H1 (cell line): Measurements from ENCODE around the gene CIC. TPM values are rescaled to one million over a fixed set of nuclear protein-coding genes. Genes with fewer than 3 reads are reported as not detected.

Source experiments
- CTCF ChIA-PET: fragments of 300-600 bp; sonication (Branson Sonifier 250); formaldehyde crosslinking; loops from one replicate; lab custom pipeline; 2021; ENCODE audit not compliant: partially characterized antibody; lab: Charles Lee
- POLR2A ChIA-PET: fragments of 300-600 bp; sonication (Branson Sonifier 250); formaldehyde crosslinking; loops from one replicate; lab custom pipeline; 2021; ENCODE audit warnings: inconsistent platforms; ENCODE audit not compliant: partially characterized antibody; lab: Charles Lee
- DNase-seq, 2 experiments: peaks; one replicate each; pipeline versions ENCODE4 v3.0.0 to v3.0.0-alpha.2; 2010 to 2022; ENCODE audit warnings: low spot score in 2 of 2, low read depth in 1 of 2, mixed read lengths in 1 of 2
- FAIRE-seq: peaks from 2 replicates; lab custom pipeline; 2011; peaks lifted over from hg19 to GRCh38; lab: Jason Lieb, UNC
- H2AFZ ChIP-seq: 2 replicates; pipeline ENCODE4 v1.8.1; 2012; ENCODE audit warnings: low read length, inconsistent platforms
- H2AK5ac ChIP-seq: 2 replicates; pipeline ENCODE4 v1.6.1; 2013; ENCODE audit warnings: low read depth, low read length
- H2BK120ac ChIP-seq: replicated peaks from 2 replicates; pipeline ENCODE3; 2013; ENCODE audit warnings: low read depth, low read length, inconsistent platforms
- H2BK12ac ChIP-seq: 2 replicates; pipeline ENCODE4 v1.6.1; 2013; ENCODE audit warnings: low read depth, low read length
- H2BK15ac ChIP-seq: 2 replicates; pipeline ENCODE4 v1.6.1; 2013; ENCODE audit warnings: low read length
- H2BK20ac ChIP-seq: 2 replicates; pipeline ENCODE4 v1.6.1; 2013; ENCODE audit warnings: low read length
- H2BK5ac ChIP-seq: 2 replicates; pipeline ENCODE4 v1.6.1; 2013; ENCODE audit warnings: low read depth, low read length
- H3K14ac ChIP-seq: 2 replicates; pipeline ENCODE4 v1.6.1; 2013; ENCODE audit warnings: inconsistent platforms; ENCODE audit not compliant: insufficient read length
- H3K18ac ChIP-seq: 2 replicates; pipeline ENCODE4 v1.6.1; 2013; ENCODE audit warnings: low read length; ENCODE audit errors: extremely low read depth
- H3K23ac ChIP-seq: 2 replicates; pipeline ENCODE4 v1.6.1; 2013; ENCODE audit warnings: inconsistent platforms; ENCODE audit not compliant: insufficient read length
- H3K23me2 ChIP-seq: 2 replicates; pipeline ENCODE4 v1.6.1; 2013; ENCODE audit warnings: low read depth, low read length
- H3K27ac ChIP-seq: 2 replicates; pipeline ENCODE4 v1.6.1; 2011; ENCODE audit warnings: low read depth, low read length, inconsistent platforms
- H3K27me3 ChIP-seq, 4 experiments: replicated peaks in 1 of 4; 1 replicate in 1 of 4; 2 replicates in 3 of 4; pipeline versions ENCODE4 v1.6.1 to v1.8.1; 2011 to 2013; ENCODE audit warnings: low read length in 3 of 4, mild to moderate bottlenecking in 3 of 4, inconsistent platforms in 2 of 4, mixed read lengths in 2 of 4, moderate library complexity in 1 of 4; ENCODE audit not compliant: control insufficient read depth in 3 of 4, insufficient read depth in 3 of 4; ENCODE audit errors: extremely low read depth in 1 of 4
- H3K36me3 ChIP-seq, 4 experiments: 2 replicates each; pipeline versions ENCODE4 v1.6.1 to v1.8.1; 2011 to 2013; ENCODE audit warnings: mild to moderate bottlenecking in 4 of 4, low read length in 3 of 4, moderate library complexity in 2 of 4, control low read depth in 1 of 4, inconsistent platforms in 1 of 4; ENCODE audit not compliant: insufficient read depth in 4 of 4, control insufficient read depth in 2 of 4
- H3K4ac ChIP-seq: replicated peaks from 2 replicates; pipeline ENCODE3; 2013; ENCODE audit warnings: low read length, low read depth, mixed read lengths, inconsistent platforms; ENCODE audit not compliant: insufficient read length
- H3K4me1 ChIP-seq, 4 experiments: replicated peaks in 1 of 4; 1 replicate in 1 of 4; 2 replicates in 3 of 4; pipeline versions ENCODE4 v1.6.1 to v1.8.1; 2011 to 2013; ENCODE audit warnings: low read length in 3 of 4, inconsistent platforms in 2 of 4, mixed read lengths in 1 of 4; ENCODE audit not compliant: insufficient read depth in 4 of 4, control insufficient read depth in 3 of 4
- H3K4me2 ChIP-seq, 2 experiments: 2 replicates each; pipeline versions ENCODE4 v1.6.1 to v1.8.1; 2011 to 2013; ENCODE audit warnings: low read depth in 2 of 2, low read length in 2 of 2, control low read depth in 1 of 2, inconsistent platforms in 1 of 2, mild to moderate bottlenecking in 1 of 2; ENCODE audit not compliant: insufficient read depth in 1 of 2
- H3K4me3 ChIP-seq, 4 experiments: fragments of 200-600, 300-600 bp in 1 of 4; sonication (generic), shearing (Covaris generic), sonication (Bioruptor Twin) in 1 of 4; 2 replicates each; pipeline versions ENCODE4 v1.5.1 to v1.8.1; 2011 to 2016; ENCODE audit warnings: low read length in 4 of 4, low read depth in 3 of 4, control low read depth in 2 of 4, inconsistent platforms in 2 of 4, mild to moderate bottlenecking in 2 of 4, mixed read lengths in 1 of 4, moderate library complexity in 1 of 4; ENCODE audit not compliant: insufficient read depth in 2 of 4; ENCODE audit errors: extremely low read depth in 1 of 4
- H3K56ac ChIP-seq: replicated peaks from 2 replicates; pipeline ENCODE3; 2013; ENCODE audit warnings: low read depth, mild to moderate bottlenecking, mixed read lengths, low read length, inconsistent platforms; ENCODE audit not compliant: insufficient read length
- H3K79me1 ChIP-seq: 2 replicates; pipeline ENCODE4 v1.6.1; 2013; ENCODE audit warnings: low read depth, low read length, control low read depth
- H3K79me2 ChIP-seq, 2 experiments: 2 replicates each; pipeline versions ENCODE4 v1.6.1 to v1.8.1; 2012 to 2013; ENCODE audit warnings: low read length in 2 of 2, mild to moderate bottlenecking in 2 of 2, inconsistent platforms in 1 of 2; ENCODE audit not compliant: insufficient read depth in 2 of 2, control insufficient read depth in 1 of 2
- H3K9ac ChIP-seq, 4 experiments: replicated peaks in 1 of 4; 1 replicate in 1 of 4; 2 replicates in 3 of 4; pipeline versions ENCODE4 v1.6.1 to v1.8.1; 2011 to 2013; ENCODE audit warnings: low read depth in 3 of 4, low read length in 3 of 4, control low read depth in 2 of 4, mild to moderate bottlenecking in 2 of 4, moderate library complexity in 2 of 4, inconsistent platforms in 1 of 4; ENCODE audit errors: extremely low read depth in 1 of 4
- H3K9me3 ChIP-seq, 2 experiments: 2 replicates each; pipeline versions ENCODE4 v1.6.1 to v1.8.1; 2012 to 2013; ENCODE audit warnings: mild to moderate bottlenecking in 2 of 2, moderate library complexity in 2 of 2, control low read depth in 1 of 2, inconsistent platforms in 1 of 2, low read depth in 1 of 2, low read length in 1 of 2, mixed read lengths in 1 of 2; ENCODE audit not compliant: insufficient read depth in 2 of 2
- H4K20me1 ChIP-seq, 2 experiments: replicated peaks in 1 of 2; 2 replicates each; pipeline versions ENCODE3 to v1.8.1; 2011 to 2013; ENCODE audit warnings: inconsistent platforms in 2 of 2, low read length in 2 of 2, mild to moderate bottlenecking in 1 of 2; ENCODE audit not compliant: insufficient read depth in 2 of 2, control insufficient read depth in 1 of 2
- H4K5ac ChIP-seq: 2 replicates; pipeline ENCODE4 v1.6.1; 2013; ENCODE audit warnings: low read length, low read depth, mixed read lengths, inconsistent platforms; ENCODE audit not compliant: insufficient read length
- H4K8ac ChIP-seq: 2 replicates; pipeline ENCODE4 v1.8.0; 2013; ENCODE audit warnings: mild to moderate bottlenecking, moderate library complexity, low read length, inconsistent platforms; ENCODE audit not compliant: insufficient read depth; ENCODE audit errors: extremely low read depth
- H4K91ac ChIP-seq: replicated peaks from 2 replicates; pipeline ENCODE3; 2013; ENCODE audit warnings: low read length, mixed read lengths, inconsistent platforms; ENCODE audit not compliant: insufficient read length
- ATF2 ChIP-seq: IDR thresholded peaks from 2 replicates; pipeline ENCODE4 v1.6.1; 2012; ENCODE audit warnings: low read length, inconsistent platforms
- EZH2 ChIP-seq: fragments of 200-600 bp; sonication (generic); IDR thresholded peaks from 2 replicates; pipeline ENCODE4 v1.7.1; 2012; ENCODE audit warnings: low read depth, mild to moderate bottlenecking, moderate library complexity, low read length, inconsistent platforms; ENCODE audit not compliant: severe bottlenecking
- HDAC2 ChIP-seq, 2 experiments: fragments of 300-600 bp in 1 of 2; sonication (generic) in 1 of 2; IDR thresholded peaks; 2 replicates each; pipeline ENCODE4 v1.6.1; 2011 to 2012; ENCODE audit warnings: low read depth in 2 of 2, low read length in 2 of 2, mild to moderate bottlenecking in 2 of 2, moderate library complexity in 2 of 2, borderline replicate concordance in 1 of 2, inconsistent platforms in 1 of 2
- NANOG ChIP-seq: IDR thresholded peaks from 2 replicates; pipeline ENCODE4 v1.6.1; 2011; ENCODE audit warnings: low read length, low read depth, mild to moderate bottlenecking, inconsistent platforms; ENCODE audit not compliant: insufficient read depth, poor library complexity, severe bottlenecking
- SIN3A ChIP-seq, 2 experiments: IDR thresholded peaks in 1 of 2; conservative IDR thresholded peaks in 1 of 2; 2 replicates each; pipeline ENCODE4 v1.6.1; 2011 to 2012; ENCODE audit warnings: low read length in 2 of 2, improper control_type of control experiment in 1 of 2, low read depth in 1 of 2, mild to moderate bottlenecking in 1 of 2
- TAF7 ChIP-seq: optimal IDR thresholded peaks from 2 replicates; pipeline ENCODE3; 2011; ENCODE audit warnings: low read depth, mild to moderate bottlenecking, inconsistent platforms, low read length, moderate library complexity, borderline replicate concordance
- whole genome bisulfite sequencing, 2 experiments: shearing (Covaris generic) in 1 of 2; methylation state at CpG; one replicate each; pipeline versions ENCODE4 v1.1.6 to v1.1.7; 2013 to 2015; ENCODE audit warnings: low lambda C conversion rate in 2 of 2, mixed read lengths in 2 of 2, inconsistent platforms in 1 of 2, low coverage in 1 of 2, missing lambda C conversion rate in 1 of 2; ENCODE audit not compliant: insufficient replicate concordance in 2 of 2, insufficient coverage in 1 of 2, insufficient read length in 1 of 2; ENCODE audit errors: extremely low coverage in 1 of 2, missing lambda C conversion rate in 1 of 2; 5-methylcytosine and 5-hydroxymethylcytosine counted together
- polyA plus RNA-seq, 7 experiments: library from polyadenylated mRNA; depleted of rRNA in 3 of 7; stranded (reverse) in 5 of 7; unstranded in 2 of 7; fragments of >200 nt in 5 of 7; fragments of 200-250 nt in 2 of 7; gene quantifications; 1 replicate in 5 of 7; 2 replicates in 1 of 7; 4 replicates in 1 of 7; pipeline versions ENCODE4 v1.2.1 to v1.2.3, GENCODE V29; 2011 to 2013; ENCODE audit warnings: missing spikeins in 2 of 7, mixed read lengths in 2 of 7
- total RNA-seq: library from RNA; stranded (reverse); fragmentation: NEBNext Ultra II Directional; extraction: Animal tissue kit (Norgen Biotek cat#: 25700); gene quantifications from 2 replicates; pipeline ENCODE4 v1.2.1, GENCODE V29; 2021

Gene CIC
- total and polyA plus RNA-seq, 2 of the 8 experiments (the other 6 are each of a cell fraction or from before 2014, with no cell fraction given) = 13.2 to 43.6 TPM

- Histone ChIP-seq H2BK20ac (peak overlapping the region; percentile 92; the same call in 1 of the 2 replicates), H3K4me1 (peaks cover 2 to 14% (median 4%) of the 10 kb centered on the region in 4 experiments), H3K23ac (no peak overlapping the region), H2BK12ac (0 out of 2 replicates have a peak overlapping the region, but pooled peaks have one; percentile 39), H3K79me1 (peaks cover 5% of the 10 kb centered on the region; the same call in 1 of the 2 replicates), H3K9ac (peak overlapping the region in 1 of 4 experiments; percentile 15; a peak in 2 of 7 replicates), H4K20me1 (peaks cover 3 to 6% of the 10 kb centered on the region in 2 experiments), H3K27me3 (no peaks in the 10 kb centered on the region; a peak in 1 of 7 replicates), H3K14ac (no peak overlapping the region), H4K8ac (peak overlapping the region; percentile 73), H2BK15ac (no peak overlapping the region), H2BK5ac (peak overlapping the region; percentile 61; the same call in 1 of the 2 replicates), H3K4me2 (peak overlapping the region; percentile 66 to 71), H4K5ac (peak overlapping the region; percentile 96), H2AK5ac (no peak overlapping the region), H3K27ac (no peak overlapping the region; the same call in 1 of the 2 replicates), H3K4me3 (peak overlapping the region; percentile 48 to 86 (median 76)), H3K18ac (peak overlapping the region; percentile 91), H3K56ac (no peak overlapping the region), H3K79me2 (peaks cover 0 to 16% of the 10 kb centered on the region in 2 experiments; a peak in 2 of 4 replicates), H3K23me2 (peaks cover 7% of the 10 kb centered on the region), H2AFZ (peak overlapping the region; percentile 75), H4K91ac (peak overlapping the region; percentile 75), H2BK120ac (peak overlapping the region; percentile 66), H3K36me3 (peaks cover 2 to 13% (median 3%) of the 10 kb centered on the region in 4 experiments; a peak in 4 of 8 replicates), H3K4ac (no peak overlapping the region), H3K9me3 (no peaks in the 10 kb centered on the region)
- FAIRE-seq (peak; percentile 68), DNase-seq (peak; percentile 82 to 92)
- ChIA-PET CTCF (interaction anchor here (0.7 to 11.8 kb wide), 18 partner anchors 10 to 144 kb away, joined by 3 to 260 read pairs (median 5); partner anchors contain the start of gene ERF), POLR2A (interaction anchor here (0.6 to 7.0 kb wide), 17 partner anchors 11 to 169 kb away, joined by 3 to 68 read pairs (median 4); partner anchors contain the start of genes ERF and ZNF574)
- WGBS, 2 experiments = 14% methylated on average over 45 of the region's 45 CpGs; no CpG with 5 or more reads in 1 of the 2 experiments
- no peak for TF ChIP-seq EZH2
- TF ChIP-seq NANOG = peak; percentile 7
- no peak for TF ChIP-seq TAF7
- TF ChIP-seq SIN3A (conservative IDR thresholded peaks at IDR 0.05 in 1 of 2, IDR thresholded peaks at IDR 0.05 in 1 of 2; ENCODE audit: low read depth in 1 of 2, low read length in 2 of 2) = peak; percentile 58 to 94; a peak in 2 of 4 replicates
- TF ChIP-seq ATF2 = 0 out of 2 replicates have a peak, but pooled peaks have one; percentile 53
- no peak for TF ChIP-seq HDAC2 (IDR thresholded peaks at IDR 0.05; ENCODE audit: borderline replicate concordance in 1 of 2, low read depth in 2 of 2, low read length in 2 of 2)
These were observed 24.5 kb upstream of the CIC start for GRCh38 chr19:42244347-42245220.
